Upper lobe of left lung (tissue), 4 donors: ENCODE results near the gene EML4.

Source experiments
- CTCF ChIP-seq, 6 experiments: fragments of 450-650 bp in 4 of 6; fragments of 200-600 bp in 2 of 6; sonication (generic) in 2 of 6; IDR thresholded peaks; one replicate each; pipeline ENCODE4 v1.5.1; 2016 to 2019; ENCODE audit warnings: antibody characterized with exemption in 6 of 6
- EP300 ChIP-seq, 4 donors: sonication (generic); formaldehyde crosslinking; IDR thresholded peaks; one replicate each; pipeline ENCODE4 v1.5.1; 2017; ENCODE audit warnings: antibody characterized with exemption in 4 of 4, control low read depth in 2 of 4

DNA sequence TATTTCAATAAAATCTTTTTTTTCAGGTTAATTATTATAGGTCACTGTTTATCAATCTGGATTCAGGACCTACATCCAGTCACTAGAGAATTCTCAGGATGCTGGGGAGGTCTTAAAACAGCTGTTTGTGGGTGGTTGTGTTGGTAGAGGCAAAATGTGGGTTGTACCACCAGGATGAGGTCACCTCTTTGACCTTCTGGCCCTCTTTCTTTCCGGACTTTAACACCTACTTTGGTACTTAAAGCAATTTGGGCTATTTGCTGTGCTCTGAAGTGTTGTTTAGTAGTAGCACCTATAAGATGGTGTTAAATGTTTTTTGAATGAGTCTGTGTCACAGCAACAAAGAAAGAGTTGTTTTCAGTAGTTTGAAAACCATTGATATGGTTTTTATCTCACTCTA lies 14.6 kb downstream of the EML4 start:
- TF ChIP-seq CTCF (IDR thresholded peaks at IDR 0.05): no peak
- TF ChIP-seq EP300 (IDR thresholded peaks at IDR 0.05): no peak
